HFF-Myc (cell line): Measurements from ENCODE around the gene RNF20.

Experiments used
- DNase-seq: peaks from one replicate; pipeline ENCODE4 v3.0.0-alpha.2; 2011; ENCODE audit warnings: low read depth; ENCODE audit errors: extremely low read depth
- H3K4me3 ChIP-seq: replicated peaks from 2 replicates; pipeline ENCODE4 v1.5.1; 2011; ENCODE audit warnings: low read depth, mild to moderate bottlenecking, control low read depth, low read length
- TF ChIP-seq, protein P1 (sequence below): IDR thresholded peaks from 2 replicates; pipeline ENCODE4 v1.5.1; 2012; ENCODE audit warnings: mild to moderate bottlenecking, low read depth, low read length, control low read depth; ENCODE audit errors: missing control alignments

Gene RNF20

DNA sequence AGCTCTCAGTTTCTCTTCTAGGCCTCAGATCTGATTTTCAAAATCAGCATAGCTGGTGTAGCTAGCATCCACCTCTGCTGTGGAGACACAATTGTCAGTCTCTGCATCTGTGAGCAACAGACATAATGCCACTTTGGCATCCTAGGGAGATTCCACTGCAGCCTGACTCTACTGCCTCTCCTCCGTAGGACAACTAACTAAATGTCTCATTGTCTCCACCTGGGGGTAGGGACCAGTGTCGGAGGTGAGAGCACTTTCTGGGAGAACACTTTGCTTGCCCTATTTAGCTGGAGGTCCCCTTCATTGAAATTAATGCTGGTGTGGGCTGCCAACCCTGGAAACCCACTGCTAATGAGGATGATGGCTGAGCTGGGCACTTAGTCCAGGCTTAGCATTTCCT lies 59.7 kb downstream of the RNF20 start:
- DNase-seq = no peak
- no peak overlapping the region for H3K4me3 ChIP-seq
- TF ChIP-seq, protein P1, sequence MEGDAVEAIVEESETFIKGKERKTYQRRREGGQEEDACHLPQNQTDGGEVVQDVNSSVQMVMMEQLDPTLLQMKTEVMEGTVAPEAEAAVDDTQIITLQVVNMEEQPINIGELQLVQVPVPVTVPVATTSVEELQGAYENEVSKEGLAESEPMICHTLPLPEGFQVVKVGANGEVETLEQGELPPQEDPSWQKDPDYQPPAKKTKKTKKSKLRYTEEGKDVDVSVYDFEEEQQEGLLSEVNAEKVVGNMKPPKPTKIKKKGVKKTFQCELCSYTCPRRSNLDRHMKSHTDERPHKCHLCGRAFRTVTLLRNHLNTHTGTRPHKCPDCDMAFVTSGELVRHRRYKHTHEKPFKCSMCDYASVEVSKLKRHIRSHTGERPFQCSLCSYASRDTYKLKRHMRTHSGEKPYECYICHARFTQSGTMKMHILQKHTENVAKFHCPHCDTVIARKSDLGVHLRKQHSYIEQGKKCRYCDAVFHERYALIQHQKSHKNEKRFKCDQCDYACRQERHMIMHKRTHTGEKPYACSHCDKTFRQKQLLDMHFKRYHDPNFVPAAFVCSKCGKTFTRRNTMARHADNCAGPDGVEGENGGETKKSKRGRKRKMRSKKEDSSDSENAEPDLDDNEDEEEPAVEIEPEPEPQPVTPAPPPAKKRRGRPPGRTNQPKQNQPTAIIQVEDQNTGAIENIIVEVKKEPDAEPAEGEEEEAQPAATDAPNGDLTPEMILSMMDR = no peak

DNA sequence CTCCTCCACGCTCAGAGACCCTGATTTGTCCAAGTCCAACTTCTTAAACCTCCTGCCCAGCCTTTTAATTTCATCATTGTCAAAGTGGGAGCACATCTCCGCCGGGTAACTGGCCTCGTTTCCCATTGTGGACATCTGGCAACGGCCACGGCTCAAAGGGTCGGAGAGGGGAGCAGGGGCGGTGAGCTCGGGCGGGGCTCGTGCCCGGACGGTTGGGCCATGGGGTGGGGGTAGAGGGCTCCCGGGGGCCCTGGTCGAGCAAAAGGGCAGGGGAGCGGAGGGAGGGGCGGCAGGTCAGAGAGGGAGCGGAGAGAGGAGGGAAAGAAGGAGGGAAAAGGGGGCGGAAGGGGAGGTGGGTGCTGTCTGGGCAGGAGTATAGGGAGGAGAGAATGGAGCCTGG lies 61.1 kb downstream of the RNF20 start, which contains the start of gene PPP3R2:
Gene PPP3R2, minus strand, starts transcription at position 174 of the 400 bp plus-strand sequence. Its CDS starts 48 bp downstream, at position 126.
- no peak for DNase-seq
- TF ChIP-seq, protein P1 = no peak
- no peak within 1 kb of the TSS for H3K4me3 ChIP-seq

DNA sequence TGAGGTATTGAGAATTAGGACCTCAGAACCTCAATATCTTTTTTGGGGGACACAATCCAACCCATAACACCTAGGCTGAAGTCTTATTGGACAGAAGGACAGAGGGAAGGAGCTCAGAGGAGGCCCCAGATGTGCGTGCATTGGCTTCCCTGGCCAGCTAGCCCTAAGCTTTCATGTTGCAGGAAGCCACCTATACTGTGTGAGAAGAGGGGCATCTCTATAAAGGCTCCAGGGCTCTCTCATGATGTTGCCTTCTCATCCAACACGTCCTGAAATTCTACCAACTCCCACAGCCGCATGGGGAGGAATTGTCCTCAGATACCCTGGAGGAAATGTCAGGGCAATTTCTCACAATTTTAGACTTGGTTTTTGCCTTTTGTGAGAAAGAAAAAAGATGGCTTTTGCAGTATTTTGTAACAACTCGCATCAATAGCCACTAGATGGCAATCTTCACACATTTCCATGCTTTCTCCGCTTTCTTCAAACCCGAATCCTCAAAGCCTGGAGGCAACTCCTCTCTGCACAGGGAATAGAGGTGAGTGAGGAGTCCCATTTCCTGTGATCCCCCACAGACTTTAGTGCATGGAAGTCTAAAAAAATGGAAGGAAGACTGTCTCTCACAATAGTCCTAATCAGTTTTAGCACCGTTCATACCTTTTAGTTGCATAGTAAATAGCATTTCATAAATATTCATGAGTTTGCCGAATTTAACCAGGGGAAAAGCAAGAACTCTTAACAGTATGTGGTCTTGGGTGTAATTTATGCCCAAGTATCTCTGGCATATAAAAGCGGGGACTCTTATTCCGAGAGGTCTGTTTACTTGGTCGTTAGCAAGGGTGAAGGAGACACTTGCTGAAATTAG lies 68.5 kb downstream of the RNF20 start:
- TF ChIP-seq, protein P1 = peak; percentile 60
- DNase-seq = no peak
- no peak overlapping the region for H3K4me3 ChIP-seq

DNA sequence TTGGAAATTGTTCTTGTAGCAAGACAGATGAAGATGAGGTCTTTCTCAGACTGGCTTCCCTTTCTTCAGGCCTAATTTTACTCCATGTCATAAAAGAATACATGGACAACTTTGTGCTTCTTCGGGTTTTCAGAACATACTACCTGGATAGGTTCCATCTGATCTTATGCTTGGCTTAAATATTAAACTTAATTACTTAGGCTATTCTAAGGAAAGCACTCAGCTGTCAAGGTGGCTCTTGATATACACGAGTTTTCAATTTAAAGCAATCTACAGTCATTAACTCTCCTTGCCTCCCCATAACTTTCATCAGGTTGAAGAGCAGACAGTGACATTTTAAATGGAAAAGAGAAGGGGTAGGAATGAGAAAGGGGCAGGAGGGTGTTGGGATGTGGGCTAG lies 70.6 kb downstream of the RNF20 start:
- TF ChIP-seq, protein P1 = no peak
- H3K4me3 ChIP-seq = no peak overlapping the region
- no peak for DNase-seq

DNA sequence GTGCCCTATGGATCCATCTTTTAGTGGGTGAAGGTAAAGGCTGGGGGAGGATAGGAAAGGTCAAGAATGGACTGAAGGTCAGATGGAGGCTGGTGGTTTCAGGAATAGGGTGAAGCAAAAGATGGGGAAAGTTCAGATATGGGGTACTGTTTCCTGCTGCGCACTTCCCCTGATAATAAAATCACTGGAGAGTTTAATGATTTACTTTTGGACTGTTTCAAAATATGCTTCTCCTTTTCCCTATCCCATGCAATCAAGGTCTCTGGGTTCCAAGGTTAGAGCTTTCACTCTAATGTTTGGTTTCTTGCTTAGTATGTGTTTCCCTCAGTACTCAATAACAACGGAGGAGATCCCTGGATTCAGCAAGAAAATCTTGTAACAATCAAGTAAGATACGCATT lies 71.9 kb downstream of the RNF20 start:
- H3K4me3 ChIP-seq = no peak overlapping the region
- no peak for DNase-seq
- TF ChIP-seq, protein P1 = no peak
